WTC11 (cell line): ENCODE data around the gene SLC30A4.

Source experiments
- GABPB1 ChIP-seq: sonication (generic); formaldehyde crosslinking; IDR thresholded peaks from 2 replicates; pipeline ENCODE4 v1.8.1; 2023; ENCODE audit warnings: mild to moderate bottlenecking, missing genetic modification reagents
- JUN ChIP-seq: sonication (generic); formaldehyde crosslinking; IDR thresholded peaks from 2 replicates; pipeline ENCODE4 v1.8.0; 2023; ENCODE audit warnings: mild to moderate bottlenecking, missing genetic modification reagents
- SP1 ChIP-seq: sonication (generic); formaldehyde crosslinking; conservative IDR thresholded peaks from 2 replicates; pipeline ENCODE4 v1.8.1; 2022; ENCODE audit warnings: missing genetic modification reagents
- TCF7 ChIP-seq: sonication (generic); formaldehyde crosslinking; IDR thresholded peaks from 2 replicates; pipeline ENCODE4 v1.8.0; 2022; ENCODE audit warnings: mild to moderate bottlenecking, low read depth, missing genetic modification reagents, moderate library complexity
- ZNF396 ChIP-seq: fragments of 250-450 bp; sonication (Bioruptor Pico); IDR thresholded peaks from 2 replicates; pipeline ENCODE4 v1.8.0; 2021; ENCODE audit warnings: mild to moderate bottlenecking, moderate library complexity, borderline replicate concordance
- TF ChIP-seq, protein P1 (sequence below): fragments of 200-600 bp; IDR thresholded peaks from 2 replicates; pipeline ENCODE4 v1.8.0; 2022; ENCODE audit warnings: antibody characterized with exemption
- TF ChIP-seq, protein P2 (sequence below): sonication (generic); formaldehyde crosslinking; IDR thresholded peaks from 2 replicates; pipeline ENCODE4 v1.8.0; 2022; ENCODE audit warnings: missing genetic modification reagents
- TF ChIP-seq, protein P3 (sequence below): sonication (generic); formaldehyde crosslinking; IDR thresholded peaks from 2 replicates; pipeline ENCODE4 v1.8.1; 2022; ENCODE audit warnings: missing genetic modification reagents, borderline replicate concordance

DNA sequence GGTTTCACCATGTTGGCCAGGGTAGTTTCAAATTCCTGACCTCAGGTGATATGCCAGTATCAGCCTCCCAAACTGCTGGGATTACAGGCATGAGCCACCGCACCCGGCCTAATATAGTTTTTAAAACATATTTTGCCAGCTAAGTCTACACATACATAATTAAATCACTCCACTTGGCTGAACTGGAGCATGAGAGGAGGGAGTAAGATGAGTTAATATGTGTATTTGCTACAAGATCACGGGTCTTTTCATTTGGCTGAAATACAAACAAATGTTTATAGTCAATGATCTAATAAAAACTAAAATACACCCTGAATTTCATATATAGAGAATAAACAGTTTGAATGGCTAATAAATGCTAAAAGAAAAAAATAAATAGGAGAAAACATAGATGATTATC is 25.3 kb downstream of the SLC30A4 start:
- TF ChIP-seq, protein P1, sequence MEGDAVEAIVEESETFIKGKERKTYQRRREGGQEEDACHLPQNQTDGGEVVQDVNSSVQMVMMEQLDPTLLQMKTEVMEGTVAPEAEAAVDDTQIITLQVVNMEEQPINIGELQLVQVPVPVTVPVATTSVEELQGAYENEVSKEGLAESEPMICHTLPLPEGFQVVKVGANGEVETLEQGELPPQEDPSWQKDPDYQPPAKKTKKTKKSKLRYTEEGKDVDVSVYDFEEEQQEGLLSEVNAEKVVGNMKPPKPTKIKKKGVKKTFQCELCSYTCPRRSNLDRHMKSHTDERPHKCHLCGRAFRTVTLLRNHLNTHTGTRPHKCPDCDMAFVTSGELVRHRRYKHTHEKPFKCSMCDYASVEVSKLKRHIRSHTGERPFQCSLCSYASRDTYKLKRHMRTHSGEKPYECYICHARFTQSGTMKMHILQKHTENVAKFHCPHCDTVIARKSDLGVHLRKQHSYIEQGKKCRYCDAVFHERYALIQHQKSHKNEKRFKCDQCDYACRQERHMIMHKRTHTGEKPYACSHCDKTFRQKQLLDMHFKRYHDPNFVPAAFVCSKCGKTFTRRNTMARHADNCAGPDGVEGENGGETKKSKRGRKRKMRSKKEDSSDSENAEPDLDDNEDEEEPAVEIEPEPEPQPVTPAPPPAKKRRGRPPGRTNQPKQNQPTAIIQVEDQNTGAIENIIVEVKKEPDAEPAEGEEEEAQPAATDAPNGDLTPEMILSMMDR, result no peak
- TF ChIP-seq GABPB1 (CRISPR knock-in tag), result no peak
- TF ChIP-seq, protein P2, sequence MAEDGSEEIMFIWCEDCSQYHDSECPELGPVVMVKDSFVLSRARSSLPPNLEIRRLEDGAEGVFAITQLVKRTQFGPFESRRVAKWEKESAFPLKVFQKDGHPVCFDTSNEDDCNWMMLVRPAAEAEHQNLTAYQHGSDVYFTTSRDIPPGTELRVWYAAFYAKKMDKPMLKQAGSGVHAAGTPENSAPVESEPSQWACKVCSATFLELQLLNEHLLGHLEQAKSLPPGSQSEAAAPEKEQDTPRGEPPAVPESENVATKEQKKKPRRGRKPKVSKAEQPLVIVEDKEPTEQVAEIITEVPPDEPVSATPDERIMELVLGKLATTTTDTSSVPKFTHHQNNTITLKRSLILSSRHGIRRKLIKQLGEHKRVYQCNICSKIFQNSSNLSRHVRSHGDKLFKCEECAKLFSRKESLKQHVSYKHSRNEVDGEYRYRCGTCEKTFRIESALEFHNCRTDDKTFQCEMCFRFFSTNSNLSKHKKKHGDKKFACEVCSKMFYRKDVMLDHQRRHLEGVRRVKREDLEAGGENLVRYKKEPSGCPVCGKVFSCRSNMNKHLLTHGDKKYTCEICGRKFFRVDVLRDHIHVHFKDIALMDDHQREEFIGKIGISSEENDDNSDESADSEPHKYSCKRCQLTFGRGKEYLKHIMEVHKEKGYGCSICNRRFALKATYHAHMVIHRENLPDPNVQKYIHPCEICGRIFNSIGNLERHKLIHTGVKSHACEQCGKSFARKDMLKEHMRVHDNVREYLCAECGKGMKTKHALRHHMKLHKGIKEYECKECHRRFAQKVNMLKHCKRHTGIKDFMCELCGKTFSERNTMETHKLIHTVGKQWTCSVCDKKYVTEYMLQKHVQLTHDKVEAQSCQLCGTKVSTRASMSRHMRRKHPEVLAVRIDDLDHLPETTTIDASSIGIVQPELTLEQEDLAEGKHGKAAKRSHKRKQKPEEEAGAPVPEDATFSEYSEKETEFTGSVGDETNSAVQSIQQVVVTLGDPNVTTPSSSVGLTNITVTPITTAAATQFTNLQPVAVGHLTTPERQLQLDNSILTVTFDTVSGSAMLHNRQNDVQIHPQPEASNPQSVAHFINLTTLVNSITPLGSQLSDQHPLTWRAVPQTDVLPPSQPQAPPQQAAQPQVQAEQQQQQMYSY (CRISPR knock-in tag), result no peak
- no peak for TF ChIP-seq JUN (CRISPR knock-in tag)
- TF ChIP-seq, protein P3, sequence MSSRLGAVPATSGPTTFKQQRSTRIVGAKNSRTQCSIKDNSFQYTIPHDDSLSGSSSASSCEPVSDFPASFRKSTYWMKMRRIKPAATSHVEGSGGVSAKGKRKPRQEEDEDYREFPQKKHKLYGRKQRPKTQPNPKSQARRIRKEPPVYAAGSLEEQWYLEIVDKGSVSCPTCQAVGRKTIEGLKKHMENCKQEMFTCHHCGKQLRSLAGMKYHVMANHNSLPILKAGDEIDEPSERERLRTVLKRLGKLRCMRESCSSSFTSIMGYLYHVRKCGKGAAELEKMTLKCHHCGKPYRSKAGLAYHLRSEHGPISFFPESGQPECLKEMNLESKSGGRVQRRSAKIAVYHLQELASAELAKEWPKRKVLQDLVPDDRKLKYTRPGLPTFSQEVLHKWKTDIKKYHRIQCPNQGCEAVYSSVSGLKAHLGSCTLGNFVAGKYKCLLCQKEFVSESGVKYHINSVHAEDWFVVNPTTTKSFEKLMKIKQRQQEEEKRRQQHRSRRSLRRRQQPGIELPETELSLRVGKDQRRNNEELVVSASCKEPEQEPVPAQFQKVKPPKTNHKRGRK (CRISPR knock-in tag), result no peak
- no peak for TF ChIP-seq ZNF396 (CRISPR knock-in tag)
- no peak for TF ChIP-seq TCF7 (CRISPR knock-in tag)
- TF ChIP-seq SP1, result no peak
